OCI-LY1 (cell line): ENCODE measurements around the gene TECPR2.

ENCODE experiments used
- H2AFZ ChIP-seq: fragments of 200-600 bp; sonication (generic), shearing (Covaris generic); 2 replicates; pipeline ENCODE4 v1.6.0; 2014; ENCODE audit warnings: antibody characterized with exemption, mild to moderate bottlenecking, low read length
- H3F3A ChIP-seq: fragments of 200-600 bp; sonication (generic), shearing (Covaris generic); 2 replicates; pipeline ENCODE4 v1.6.0; 2014; ENCODE audit warnings: mild to moderate bottlenecking, antibody characterized with exemption, low read length, moderate library complexity; ENCODE audit not compliant: insufficient read depth
- H3K27ac ChIP-seq: fragments of 200-600 bp; sonication (generic); 2 replicates; pipeline ENCODE4 v1.5.1; 2014; ENCODE audit warnings: low read length, mixed run types, mild to moderate bottlenecking, low read depth; ENCODE audit not compliant: poor library complexity, severe bottlenecking
- H3K27me3 ChIP-seq: fragments of 200-600 bp; sonication (generic); 2 replicates; pipeline ENCODE4 v1.6.0; 2014; ENCODE audit warnings: antibody characterized with exemption, mild to moderate bottlenecking, low read length, moderate library complexity; ENCODE audit not compliant: insufficient read depth
- H3K36me3 ChIP-seq: fragments of 200-600 bp; sonication (generic); 2 replicates; pipeline ENCODE4 v1.6.1; 2014; ENCODE audit warnings: mild to moderate bottlenecking, antibody characterized with exemption, low read length, moderate library complexity, mixed read lengths; ENCODE audit not compliant: insufficient read depth
- H3K4me1 ChIP-seq: fragments of 200-600 bp; sonication (generic); 2 replicates; pipeline ENCODE4 v1.5.1; 2014; ENCODE audit warnings: mild to moderate bottlenecking, low read length, moderate library complexity; ENCODE audit not compliant: insufficient read depth, severe bottlenecking
- H3K4me2 ChIP-seq: fragments of 200-600 bp; sonication (generic), shearing (Covaris generic); 2 replicates; pipeline ENCODE4 v1.6.1; 2014; ENCODE audit warnings: low read length
- H3K4me3 ChIP-seq: fragments of 200-600 bp; sonication (generic); 2 replicates; pipeline ENCODE4 v1.5.1; 2014; ENCODE audit warnings: low read length, low read depth, mild to moderate bottlenecking, mixed read lengths; ENCODE audit not compliant: poor library complexity, severe bottlenecking
- H3K79me2 ChIP-seq: fragments of 200-600 bp; shearing (Covaris generic); 2 replicates; pipeline ENCODE4 v1.6.1; 2016; ENCODE audit warnings: mixed run types, low read length, mixed read lengths; ENCODE audit not compliant: insufficient read depth
- H3K9ac ChIP-seq: fragments of 200-600 bp; sonication (generic), shearing (Covaris generic); 2 replicates; pipeline ENCODE4 v1.6.1; 2014; ENCODE audit warnings: mild to moderate bottlenecking, low read length, mixed read lengths
- H3K9me2 ChIP-seq: fragments of 200-600 bp; sonication (generic), shearing (Covaris generic); 2 replicates; pipeline ENCODE4 v1.6.1; 2014; ENCODE audit warnings: low read depth, mild to moderate bottlenecking, low read length, mixed read lengths
- H3K9me3 ChIP-seq: fragments of 200-600 bp; shearing (Covaris generic); 2 replicates; pipeline ENCODE4 v1.6.1; 2014; ENCODE audit warnings: low read length, mixed read lengths
- H4K20me1 ChIP-seq: fragments of 200-600 bp; sonication (generic), shearing (Covaris generic); 2 replicates; pipeline ENCODE4 v1.6.0; 2016; ENCODE audit warnings: mild to moderate bottlenecking, low read length; ENCODE audit not compliant: insufficient read depth
- EZH2 ChIP-seq: fragments of 200-600 bp; sonication (generic), shearing (Covaris generic); IDR thresholded peaks from 2 replicates; pipeline ENCODE4 v1.8.0; 2017; ENCODE audit warnings: borderline replicate concordance, mixed run types, mild to moderate bottlenecking, antibody characterized with exemption, low read length, moderate library complexity, mixed read lengths
- TF ChIP-seq, protein P1 (sequence below): fragments of 200-600 bp; sonication (generic), shearing (Covaris generic); IDR thresholded peaks from 2 replicates; pipeline ENCODE4 v1.5.1; 2017; ENCODE audit warnings: mild to moderate bottlenecking, antibody characterized with exemption, low read length, moderate library complexity, mixed read lengths

Gene TECPR2

DNA sequence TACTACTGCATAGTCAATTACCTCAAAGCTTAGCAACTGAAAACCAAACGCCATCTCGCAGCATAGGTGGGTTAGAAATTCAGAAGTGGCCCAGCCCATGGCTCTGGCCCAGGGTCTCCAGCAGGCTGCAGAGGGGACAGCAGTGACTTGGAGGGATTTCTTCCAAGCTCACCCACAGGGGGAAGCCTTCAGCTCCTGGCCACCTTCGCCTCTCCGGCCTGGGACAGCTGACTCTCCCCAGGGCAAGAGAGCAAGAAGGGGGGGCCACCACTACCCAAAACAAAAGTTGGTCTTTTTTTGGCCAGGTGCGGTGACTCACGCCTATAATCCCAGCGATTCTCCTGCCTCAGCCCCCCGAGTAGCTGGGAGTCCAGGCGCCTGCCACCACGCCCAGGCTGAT lies 179.0 kb downstream of the TECPR2 start:
- TF ChIP-seq, protein P1, sequence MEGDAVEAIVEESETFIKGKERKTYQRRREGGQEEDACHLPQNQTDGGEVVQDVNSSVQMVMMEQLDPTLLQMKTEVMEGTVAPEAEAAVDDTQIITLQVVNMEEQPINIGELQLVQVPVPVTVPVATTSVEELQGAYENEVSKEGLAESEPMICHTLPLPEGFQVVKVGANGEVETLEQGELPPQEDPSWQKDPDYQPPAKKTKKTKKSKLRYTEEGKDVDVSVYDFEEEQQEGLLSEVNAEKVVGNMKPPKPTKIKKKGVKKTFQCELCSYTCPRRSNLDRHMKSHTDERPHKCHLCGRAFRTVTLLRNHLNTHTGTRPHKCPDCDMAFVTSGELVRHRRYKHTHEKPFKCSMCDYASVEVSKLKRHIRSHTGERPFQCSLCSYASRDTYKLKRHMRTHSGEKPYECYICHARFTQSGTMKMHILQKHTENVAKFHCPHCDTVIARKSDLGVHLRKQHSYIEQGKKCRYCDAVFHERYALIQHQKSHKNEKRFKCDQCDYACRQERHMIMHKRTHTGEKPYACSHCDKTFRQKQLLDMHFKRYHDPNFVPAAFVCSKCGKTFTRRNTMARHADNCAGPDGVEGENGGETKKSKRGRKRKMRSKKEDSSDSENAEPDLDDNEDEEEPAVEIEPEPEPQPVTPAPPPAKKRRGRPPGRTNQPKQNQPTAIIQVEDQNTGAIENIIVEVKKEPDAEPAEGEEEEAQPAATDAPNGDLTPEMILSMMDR = no peak
- no peak for TF ChIP-seq EZH2
- H3K9me3 ChIP-seq = no peaks in the 10 kb centered on the region
- no peak overlapping the region for H3K27ac ChIP-seq
- no peaks in the 10 kb centered on the region for H3K27me3 ChIP-seq
- H3K4me2 ChIP-seq = no peak overlapping the region
- no peaks in the 10 kb centered on the region for H3F3A ChIP-seq
- H3K9ac ChIP-seq = no peak overlapping the region
- H3K4me1 ChIP-seq = peaks cover 20% of the 10 kb centered on the region
- no peak overlapping the region for H3K4me3 ChIP-seq
- no peak overlapping the region for H2AFZ ChIP-seq
- H3K79me2 ChIP-seq = no peaks in the 10 kb centered on the region
- H3K36me3 ChIP-seq = no peaks in the 10 kb centered on the region
- H4K20me1 ChIP-seq = no peaks in the 10 kb centered on the region
- H3K9me2 ChIP-seq = no peaks in the 10 kb centered on the region

DNA sequence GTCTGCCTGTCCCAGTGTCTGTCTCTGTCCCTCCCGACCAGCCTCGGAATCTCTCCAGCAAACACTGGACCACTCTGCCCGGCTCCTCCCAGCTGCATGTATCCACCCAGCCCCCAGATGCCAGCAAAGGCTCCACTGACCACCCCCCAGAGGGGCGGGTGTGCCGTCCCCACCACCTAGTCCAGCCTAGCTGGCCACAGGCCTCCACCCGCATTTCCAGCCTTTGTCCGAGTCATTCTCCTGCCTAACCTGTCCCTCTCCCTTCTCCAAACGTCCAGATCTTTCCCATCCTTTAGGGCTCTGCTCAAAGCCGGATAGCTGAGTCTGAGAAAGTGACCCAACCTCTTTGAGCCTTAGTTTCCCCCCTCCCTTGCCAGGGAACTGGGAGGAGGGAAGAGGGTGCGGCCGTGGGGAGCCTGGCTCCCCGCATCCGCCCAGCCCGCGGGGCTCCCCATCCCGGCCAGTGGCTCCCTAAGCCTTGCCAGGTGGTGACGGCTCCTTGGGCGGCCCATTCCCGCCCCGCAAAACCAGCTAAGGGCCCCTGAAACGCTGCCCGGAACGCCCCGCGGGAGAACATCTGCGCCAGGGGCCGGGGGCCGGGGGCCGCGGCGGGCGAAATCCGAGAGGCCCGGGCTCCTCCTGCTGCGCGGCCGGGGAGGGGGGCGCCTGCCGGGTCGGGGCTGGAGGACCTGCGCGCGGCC lies 181.5 kb downstream of the TECPR2 start:
- Histone ChIP-seq H3K79me2 (no peaks in the 10 kb centered on the region), H3K27ac (no peak overlapping the region), H3K4me2 (peak overlapping the region; percentile 46; the same call in 1 of the 2 replicates), H3K9ac (no peak overlapping the region), H2AFZ (no peak overlapping the region), H3K9me2 (no peaks in the 10 kb centered on the region), H3K4me3 (peak overlapping the region; percentile 19), H3K4me1 (peaks cover 20% of the 10 kb centered on the region), H3K36me3 (no peaks in the 10 kb centered on the region), H3K9me3 (no peaks in the 10 kb centered on the region), H4K20me1 (no peaks in the 10 kb centered on the region), H3K27me3 (no peaks in the 10 kb centered on the region), H3F3A (no peaks in the 10 kb centered on the region)
- TF ChIP-seq, protein P1 = no peak
- TF ChIP-seq EZH2 = no peak

DNA sequence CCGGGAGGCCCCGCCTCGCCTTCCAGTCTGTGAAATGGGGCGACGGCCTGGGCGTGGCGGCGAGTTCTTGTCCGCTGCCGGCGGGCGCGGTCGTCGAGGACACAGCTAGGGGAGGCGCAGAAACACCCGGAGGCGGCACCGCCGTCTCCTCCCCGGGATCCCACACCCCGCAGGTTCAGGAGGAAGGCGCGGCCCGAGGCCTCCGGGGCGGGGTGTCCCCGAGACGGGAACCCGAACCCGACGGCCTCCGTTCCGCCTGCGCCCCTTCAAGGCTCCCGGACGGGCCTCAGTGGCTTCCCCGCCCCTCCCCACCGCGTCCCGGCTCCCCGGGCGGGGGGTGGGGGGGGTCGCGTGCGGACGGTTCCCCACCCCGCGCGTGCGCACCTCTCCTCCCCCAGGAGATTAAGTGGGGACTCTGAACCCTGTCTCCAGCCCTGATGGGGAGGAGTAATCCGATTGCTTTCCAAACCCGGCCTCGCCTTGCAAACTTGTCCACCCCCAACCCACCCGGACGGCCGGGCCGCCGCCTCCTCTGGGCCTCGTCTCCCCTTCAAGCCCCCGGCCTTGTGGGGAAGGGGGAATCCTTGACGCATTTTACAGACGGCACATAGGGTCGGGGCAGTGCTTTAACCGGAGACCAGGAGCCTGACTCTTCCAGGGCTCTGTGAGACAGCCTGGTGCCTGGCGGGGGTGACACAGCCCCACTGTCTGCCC lies 182.2 kb downstream of the TECPR2 start:
- no peaks in the 10 kb centered on the region for H3K27me3 ChIP-seq
- H3K4me1 ChIP-seq = peaks cover 20% of the 10 kb centered on the region
- H3K9me3 ChIP-seq = no peaks in the 10 kb centered on the region
- H3K27ac ChIP-seq = no peak overlapping the region
- H2AFZ ChIP-seq = no peak overlapping the region
- TF ChIP-seq, protein P1 = no peak
- TF ChIP-seq EZH2 = no peak
- peak overlapping the region; percentile 46; the same call in 1 of the 2 replicates for H3K4me2 ChIP-seq
- H3F3A ChIP-seq = no peaks in the 10 kb centered on the region
- no peaks in the 10 kb centered on the region for H4K20me1 ChIP-seq
- H3K9me2 ChIP-seq = no peaks in the 10 kb centered on the region
- no peaks in the 10 kb centered on the region for H3K36me3 ChIP-seq
- peak overlapping the region; percentile 19 for H3K4me3 ChIP-seq
- no peaks in the 10 kb centered on the region for H3K79me2 ChIP-seq
- H3K9ac ChIP-seq = no peak overlapping the region
